GM12874 (cell line): ENCODE data around the gene UBE2B.

Experiments
- CTCF ChIP-seq: IDR thresholded peaks from 2 replicates; pipeline ENCODE4 v1.5.1; 2011; ENCODE audit warnings: low read depth, mild to moderate bottlenecking, control low read depth, low read length, moderate library complexity; ENCODE audit not compliant: insufficient read depth

Gene UBE2B

GRCh38 chr5:134370311-134370870 lies 978 bp upstream of the UBE2B start:
- TF ChIP-seq CTCF, result no peak

GRCh38 chr5:134371834-134372340 lies 518 bp downstream of the UBE2B start:
- no peak for TF ChIP-seq CTCF

- TF ChIP-seq CTCF, result no peak
Observed at GRCh38 chr5:134374232-134374631, 2.9 kb downstream of the UBE2B start.

GRCh38 chr5:134380346-134380745 lies 9.0 kb downstream of the UBE2B start:
- no peak for TF ChIP-seq CTCF

GRCh38 chr5:134383980-134384697 lies 12.8 kb downstream of the UBE2B start:
- no peak for TF ChIP-seq CTCF

- no peak for TF ChIP-seq CTCF
Observed at GRCh38 chr5:134387443-134387842, 16.1 kb downstream of the UBE2B start.

- TF ChIP-seq CTCF, result no peak
Observed at GRCh38 chr5:134392301-134392700, 20.9 kb downstream of the UBE2B start.
